ENCODE results near the gene PCDH9.

DNA sequence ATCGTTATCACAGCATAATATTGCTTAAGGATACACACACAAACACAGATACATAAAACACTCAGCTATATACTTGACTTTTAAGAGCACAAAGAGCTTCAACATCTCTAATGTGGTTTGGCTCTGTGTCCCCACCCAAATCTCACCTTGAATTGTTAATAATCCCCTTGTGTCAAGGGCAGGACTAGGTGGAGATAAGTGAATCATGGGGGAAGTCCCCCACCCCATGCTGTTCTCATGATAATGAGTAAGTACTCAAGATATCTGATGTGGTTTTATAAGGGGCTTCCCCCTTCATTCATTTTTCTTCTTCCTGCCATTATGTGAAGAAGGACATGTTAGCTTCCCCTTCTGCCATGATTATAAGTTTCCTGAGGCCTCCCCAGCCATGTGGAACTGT lies 481.4 kb downstream of the PCDH9 start:
- TF ChIP-seq, protein P1, sequence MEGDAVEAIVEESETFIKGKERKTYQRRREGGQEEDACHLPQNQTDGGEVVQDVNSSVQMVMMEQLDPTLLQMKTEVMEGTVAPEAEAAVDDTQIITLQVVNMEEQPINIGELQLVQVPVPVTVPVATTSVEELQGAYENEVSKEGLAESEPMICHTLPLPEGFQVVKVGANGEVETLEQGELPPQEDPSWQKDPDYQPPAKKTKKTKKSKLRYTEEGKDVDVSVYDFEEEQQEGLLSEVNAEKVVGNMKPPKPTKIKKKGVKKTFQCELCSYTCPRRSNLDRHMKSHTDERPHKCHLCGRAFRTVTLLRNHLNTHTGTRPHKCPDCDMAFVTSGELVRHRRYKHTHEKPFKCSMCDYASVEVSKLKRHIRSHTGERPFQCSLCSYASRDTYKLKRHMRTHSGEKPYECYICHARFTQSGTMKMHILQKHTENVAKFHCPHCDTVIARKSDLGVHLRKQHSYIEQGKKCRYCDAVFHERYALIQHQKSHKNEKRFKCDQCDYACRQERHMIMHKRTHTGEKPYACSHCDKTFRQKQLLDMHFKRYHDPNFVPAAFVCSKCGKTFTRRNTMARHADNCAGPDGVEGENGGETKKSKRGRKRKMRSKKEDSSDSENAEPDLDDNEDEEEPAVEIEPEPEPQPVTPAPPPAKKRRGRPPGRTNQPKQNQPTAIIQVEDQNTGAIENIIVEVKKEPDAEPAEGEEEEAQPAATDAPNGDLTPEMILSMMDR (IDR thresholded peaks at IDR 0.05): no peak
- TF ChIP-seq POLR2A (IDR thresholded peaks at IDR 0.05) (no peak), POLR2AphosphoS5 (IDR thresholded peaks at IDR 0.05) (no peak)

Measured in upper lobe of left lung (tissue), 4 donors.